GM18498 (cell line): Measurements from ENCODE around the gene PREX1.
A peak's percentile ranks its signal among the peaks of the same experiment; 100 is the strongest.
"Not testable (repeated sequence)": the region's sequence is repeated elsewhere in the genome, so short reads cannot be mapped to it uniquely, and the experiment has no call there.

Experiments
- ATAC-seq: cut with Tn5 transposase; IDR thresholded peaks from one replicate; pipeline ENCODE4 v1.9.1; 2021; ENCODE audit warnings: mild to moderate bottlenecking, moderate library complexity; ENCODE audit not compliant: unreplicated experiment

PREX1 gene

DNA sequence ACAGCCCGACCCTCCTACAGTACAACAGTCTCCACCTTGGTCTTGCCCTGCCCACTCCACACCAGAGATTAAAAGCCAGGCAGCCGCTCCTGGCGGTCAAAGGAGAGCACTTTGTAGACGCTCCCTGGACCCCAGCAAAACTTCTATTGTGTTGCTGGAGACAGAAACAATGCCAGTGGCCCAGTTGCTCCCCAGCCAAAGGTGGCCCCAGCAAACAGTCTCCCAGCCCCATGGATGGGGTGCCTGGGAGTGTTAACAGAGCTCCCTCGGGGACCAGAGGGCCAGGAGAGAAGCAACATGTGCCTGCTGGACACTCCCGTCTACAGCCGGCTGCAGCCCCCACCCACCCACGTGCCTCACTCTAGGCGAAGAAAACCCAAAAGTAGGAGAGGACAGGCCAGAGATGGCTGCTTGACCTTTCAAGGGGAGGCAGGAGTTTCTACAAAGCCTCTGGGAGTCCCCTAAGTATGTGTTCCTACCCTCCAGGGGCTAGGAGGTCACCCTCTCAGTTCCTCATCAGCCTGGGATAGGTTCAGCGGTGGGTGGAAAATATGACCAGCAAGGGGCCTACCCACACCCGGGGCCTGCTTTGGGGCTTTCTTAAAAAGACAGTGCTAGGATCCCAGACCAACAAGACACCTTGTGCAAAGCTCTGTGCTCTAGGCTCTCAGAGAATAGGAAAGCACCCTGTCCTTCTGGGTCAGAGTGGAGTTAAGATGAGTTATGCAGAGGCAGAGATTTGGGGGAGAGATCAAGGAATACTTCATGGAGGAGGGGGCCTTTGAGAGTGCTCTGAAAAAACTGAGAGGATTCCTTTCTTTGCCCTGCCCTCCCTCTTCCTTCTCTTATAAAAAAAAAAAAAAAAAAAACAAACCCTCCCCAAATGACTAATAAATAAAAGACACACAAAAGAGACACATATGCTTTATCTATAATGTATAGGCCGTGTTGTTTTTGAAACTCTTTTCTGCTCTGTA lies 19.0 kb upstream of the PREX1 start:
- peak; percentile 90 for ATAC-seq

DNA sequence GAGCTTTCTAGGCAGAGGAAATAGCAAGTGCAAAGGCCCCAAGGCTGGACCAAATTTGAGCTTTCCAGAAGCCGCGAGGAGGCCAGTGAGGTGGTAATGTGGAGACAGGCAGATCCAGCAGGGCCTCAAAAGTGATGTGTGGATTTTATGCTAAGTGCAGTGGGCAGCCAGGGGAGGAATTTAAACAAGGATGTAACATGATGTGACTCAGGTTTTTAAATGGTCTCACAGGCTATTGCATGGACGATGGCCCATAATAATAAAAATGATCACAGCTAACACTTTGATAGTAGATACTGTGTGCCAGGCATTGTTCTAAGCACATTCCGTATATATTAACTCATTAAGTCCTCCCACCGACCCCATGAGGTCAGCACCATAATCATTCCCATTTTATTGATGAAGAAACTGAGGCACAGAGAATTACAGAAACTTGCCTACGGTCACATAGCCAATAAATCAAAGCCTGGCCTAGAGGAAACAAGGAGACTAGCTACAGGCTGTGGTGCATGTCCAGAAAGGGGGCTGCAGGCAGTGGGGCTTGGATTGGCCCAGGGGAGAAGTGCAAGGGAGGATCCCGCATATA lies 18.0 kb upstream of the PREX1 start:
- no peak for ATAC-seq

DNA sequence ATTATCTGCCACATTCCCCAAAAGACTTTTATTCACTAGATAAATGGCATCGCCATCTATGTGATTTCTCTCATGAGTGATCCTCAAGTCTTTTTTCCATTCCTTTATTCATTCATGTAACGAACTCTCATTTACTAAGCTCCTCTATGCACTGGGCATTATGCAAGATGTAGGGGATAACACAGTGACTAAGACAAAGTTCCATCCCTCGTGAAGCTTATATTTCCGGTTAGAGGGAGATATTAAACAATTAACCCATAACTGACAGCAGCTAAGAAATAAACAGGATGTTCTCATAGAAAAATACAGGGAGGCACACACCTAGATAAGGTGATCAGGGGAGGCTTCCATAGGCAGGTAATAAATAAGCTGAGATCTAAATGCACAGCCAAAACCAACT lies 17.2 kb upstream of the PREX1 start:
- no peak for ATAC-seq

DNA sequence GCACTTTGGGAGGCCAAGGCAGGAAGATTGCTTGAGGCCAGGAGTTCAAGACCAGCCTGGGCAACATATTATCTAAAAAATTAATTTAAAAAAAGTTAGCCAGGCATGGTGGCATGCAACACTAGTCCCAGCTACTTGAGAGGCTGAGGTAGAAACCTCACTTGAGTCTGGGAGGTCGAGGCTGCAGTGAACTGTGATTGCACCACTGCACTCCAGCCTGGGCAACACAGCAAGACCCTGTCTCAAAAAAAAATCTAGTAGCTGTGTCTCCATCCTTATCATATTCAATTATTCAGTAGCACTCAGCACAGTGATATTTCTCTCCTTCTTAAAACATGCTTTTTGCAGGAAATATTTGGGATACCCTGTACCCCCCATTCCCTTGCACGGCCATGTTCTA lies 16.1 kb upstream of the PREX1 start:
- not testable (repeated sequence) for ATAC-seq

DNA sequence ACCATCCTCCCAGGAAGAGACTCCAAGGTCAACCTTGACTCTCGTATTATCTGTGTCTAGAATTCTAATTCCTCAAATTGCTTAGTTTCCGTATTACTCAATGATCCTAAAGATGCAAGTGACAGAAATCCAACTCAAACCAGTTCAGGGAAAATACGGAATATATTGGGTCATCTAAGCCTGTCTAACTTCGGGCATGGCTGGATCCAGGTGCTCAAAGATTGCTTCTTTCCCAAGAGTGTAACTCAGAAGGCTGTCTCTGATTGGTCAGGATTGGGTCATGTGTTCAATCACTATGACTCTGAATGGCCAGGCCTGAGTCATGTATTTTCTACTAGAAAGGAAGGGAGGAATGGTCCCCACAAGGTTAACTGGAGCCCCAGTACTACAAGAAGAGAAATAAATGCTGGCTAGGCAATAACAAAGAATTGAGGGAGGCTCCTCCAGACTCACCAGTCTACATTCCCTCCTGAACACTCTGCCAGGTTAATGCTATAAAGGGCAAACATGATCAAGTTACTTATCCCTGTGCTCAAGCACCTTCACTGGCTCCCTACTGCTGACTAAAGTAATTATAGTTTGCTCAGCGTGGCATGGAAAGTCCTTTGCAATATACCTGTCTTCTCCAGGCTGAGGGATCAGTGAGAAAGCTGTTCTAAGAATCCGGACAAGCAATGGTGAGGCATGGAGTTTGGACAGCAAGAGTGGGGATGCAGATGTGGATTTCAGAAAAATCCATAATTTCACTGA lies 15.4 kb upstream of the PREX1 start:
- ATAC-seq, result no peak

DNA sequence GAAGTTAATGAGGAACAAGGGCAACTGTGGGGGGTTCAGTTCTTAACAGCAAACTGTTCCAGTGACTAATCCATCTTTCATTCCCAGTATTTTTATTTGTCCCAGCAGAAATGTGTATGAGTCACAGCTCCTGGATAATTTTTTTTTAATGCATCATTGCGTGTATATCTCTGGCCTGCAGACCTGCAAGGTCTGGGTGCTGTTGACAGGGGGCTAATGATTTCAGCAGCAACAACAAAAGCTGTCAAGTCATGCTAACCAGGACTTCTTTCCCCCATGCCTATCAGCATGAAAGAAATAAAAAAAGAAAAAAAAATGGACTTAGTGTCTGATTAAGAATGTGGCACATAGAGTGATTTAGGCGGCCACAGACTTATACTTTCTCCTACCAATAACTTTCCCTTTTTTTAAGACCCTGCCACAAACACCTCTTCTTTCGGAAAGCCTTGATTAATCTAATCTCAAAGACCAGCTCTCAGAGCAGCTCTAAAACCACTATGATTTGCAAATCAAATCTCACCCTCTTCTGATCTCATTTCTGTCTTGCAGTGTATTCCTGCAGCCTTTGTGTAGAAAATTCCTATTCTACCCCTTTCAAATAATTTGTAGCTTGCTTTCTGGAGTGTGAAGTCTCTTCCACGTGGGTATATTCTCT lies 14.2 kb upstream of the PREX1 start:
- no peak for ATAC-seq

DNA sequence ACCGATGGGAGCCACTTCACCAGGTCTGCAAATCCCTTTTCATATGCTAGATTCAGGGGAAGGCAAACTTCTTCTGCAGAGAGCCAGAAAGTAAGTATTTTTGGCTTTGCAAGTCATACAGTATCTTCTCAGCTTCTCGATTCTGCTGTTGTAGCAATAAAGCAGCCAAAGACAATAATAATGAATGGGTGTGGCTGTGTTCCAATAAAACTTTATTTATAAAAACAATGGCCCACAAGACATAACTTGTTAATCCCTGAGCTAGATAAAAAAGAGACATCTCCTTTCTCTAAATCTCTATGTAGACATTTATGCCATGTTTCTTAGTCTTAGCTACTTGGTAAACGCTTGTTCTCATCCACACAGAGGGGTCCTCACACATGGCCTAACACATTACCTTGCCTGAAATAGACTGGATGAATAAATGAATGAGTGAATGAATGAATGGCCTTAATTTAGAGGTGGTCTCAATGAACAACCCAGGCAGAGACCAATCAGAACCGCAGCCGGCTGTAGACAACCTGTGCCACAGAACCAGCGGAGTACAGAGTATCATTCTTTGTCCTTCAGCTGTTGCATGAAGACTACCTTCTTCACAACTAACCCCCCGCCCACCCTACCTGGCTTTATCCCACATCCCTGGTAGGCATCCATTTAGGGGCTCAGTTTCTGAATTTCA lies 13.5 kb upstream of the PREX1 start:
- ATAC-seq, result no peak

DNA sequence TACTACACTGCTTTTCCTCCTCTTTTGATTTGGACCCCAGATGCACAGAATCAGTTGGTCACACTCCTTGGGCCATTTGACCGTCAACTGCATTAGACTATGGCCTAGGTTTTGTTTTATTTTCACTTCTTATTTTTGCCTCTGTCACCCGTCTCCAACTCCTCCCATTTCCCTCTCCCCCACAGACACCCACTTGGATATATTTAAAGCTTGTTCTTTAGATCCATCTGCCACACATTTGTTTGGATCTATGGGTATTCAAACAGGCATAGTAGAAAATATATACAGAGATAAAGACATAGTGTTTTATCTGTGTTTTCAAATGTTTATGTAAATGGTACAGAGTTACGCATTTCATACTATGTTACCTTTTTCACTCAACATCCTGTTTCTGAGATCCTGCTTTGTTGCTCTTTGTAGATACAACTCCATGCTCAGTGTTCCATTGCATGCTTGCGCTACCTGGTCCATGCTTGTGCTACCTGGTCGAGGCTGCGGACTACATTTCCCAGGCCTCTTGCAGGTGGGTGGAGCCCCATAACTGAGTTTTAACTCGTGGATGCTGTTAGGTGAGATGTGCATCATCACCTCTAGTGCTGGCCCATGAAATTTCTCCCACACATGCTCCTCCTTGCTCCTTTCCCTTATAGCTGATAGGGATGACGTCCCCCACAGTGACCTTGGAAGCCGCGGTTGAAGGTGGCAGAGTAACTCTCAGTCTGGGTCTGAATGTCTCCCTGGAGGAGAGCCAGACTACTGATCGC lies 11.5 kb upstream of the PREX1 start:
- no peak for ATAC-seq

DNA sequence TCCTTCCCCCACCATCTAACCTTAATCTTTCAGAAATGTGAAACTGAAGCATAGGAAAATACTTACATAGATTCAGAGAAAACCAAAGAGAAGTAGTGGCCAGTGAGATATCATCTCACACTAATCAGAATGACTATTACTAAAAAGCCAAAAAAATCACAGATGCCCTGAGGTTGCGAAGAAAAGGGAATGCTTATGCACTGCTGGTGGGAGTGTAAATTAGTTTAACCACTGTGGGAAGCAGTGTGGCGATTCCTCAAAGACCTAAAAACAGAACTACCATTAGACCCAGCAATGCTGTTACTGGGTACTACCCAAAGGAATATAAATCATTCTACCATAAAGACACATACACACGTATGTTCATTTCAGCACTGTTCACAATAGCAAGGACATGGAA lies 9.2 kb upstream of the PREX1 start:
- ATAC-seq, result no peak

DNA sequence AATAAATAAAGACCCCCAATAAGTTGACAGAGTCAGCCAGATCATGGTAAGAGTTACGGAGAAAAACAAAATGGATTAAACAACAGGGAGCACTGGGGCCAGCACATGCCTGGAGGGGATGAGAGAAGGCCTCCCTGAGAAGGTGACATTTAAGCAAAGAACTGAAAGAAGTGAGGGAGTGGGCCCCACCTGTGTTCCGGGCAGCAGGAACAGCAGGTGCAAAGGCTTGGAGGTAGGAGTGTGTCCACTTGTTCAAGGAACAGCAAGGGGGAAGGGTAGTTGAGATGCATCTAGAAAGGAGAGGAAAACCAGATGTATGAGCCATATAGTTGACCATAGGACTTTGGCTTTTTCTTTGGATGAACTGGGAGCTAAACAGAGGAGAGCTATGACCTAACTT lies 7.6 kb upstream of the PREX1 start:
- no peak for ATAC-seq

DNA sequence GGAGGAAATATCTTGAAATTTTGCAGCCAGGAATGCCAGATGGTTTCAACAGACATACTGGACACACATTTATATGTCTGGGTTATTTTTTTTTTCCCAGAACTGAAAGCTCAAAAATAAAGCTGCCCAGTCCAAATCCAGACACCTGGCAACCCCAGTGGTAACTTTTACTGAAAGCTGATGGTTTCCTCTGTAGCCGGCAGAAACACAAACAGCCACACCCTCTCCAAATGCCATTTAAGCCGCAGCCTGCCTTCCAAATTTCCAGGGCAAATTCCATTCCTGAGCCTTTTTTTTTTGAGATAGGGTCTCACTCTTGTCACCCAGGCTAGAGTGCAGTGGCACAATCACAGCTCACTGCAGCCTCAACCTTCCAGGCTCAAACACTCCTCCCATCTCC lies 6.5 kb upstream of the PREX1 start:
- ATAC-seq, result no peak

DNA sequence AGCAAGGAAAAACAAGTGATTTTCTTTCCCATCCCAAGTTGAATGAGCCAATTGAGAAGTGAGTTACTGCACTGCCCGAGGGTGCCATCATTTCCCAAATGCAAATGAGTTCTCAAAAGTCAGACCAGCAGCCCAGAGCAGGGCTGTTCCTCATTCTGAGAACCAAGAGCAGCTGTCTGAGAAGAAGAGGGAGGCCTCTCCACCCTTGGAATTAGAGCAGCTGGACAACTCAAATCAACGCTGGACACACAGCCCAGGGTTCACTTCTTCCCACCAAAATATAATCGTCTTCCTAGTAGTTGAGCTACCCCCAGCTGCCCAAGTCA lies 4.6 kb upstream of the PREX1 start:
- no peak for ATAC-seq

DNA sequence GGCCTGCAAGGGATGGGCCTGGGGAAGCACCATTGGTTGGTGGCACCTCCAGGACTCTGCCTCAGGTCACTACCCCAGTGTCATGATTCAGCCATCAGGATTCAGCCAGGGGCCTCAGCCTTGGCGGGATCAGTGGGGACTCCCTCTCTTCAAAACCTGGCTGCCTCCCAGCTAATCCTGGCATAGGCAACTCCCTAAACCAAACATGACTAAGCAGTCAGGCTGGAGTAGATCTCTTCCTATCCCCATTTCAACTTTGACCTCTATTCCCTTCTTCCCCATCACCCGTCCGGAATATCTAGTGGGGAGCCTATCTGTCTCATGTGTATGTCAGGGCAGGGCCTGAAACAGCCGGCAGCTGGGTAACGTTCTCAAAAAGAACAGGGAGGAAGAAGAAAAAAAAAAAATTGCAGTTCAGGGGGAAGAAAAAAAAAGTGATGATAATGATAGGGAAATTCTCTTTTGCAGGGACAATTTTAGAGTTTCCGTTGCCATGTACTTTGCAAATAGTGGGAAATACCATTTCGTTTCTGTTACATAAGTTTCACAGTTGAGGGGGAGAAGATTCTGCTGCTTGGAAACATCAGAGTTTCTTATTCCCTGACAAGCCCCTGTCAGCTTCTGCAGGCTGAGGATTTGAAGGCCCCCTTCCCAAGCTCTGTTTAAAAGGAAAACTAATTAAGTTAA lies 4.1 kb upstream of the PREX1 start:
- ATAC-seq, result no peak

DNA sequence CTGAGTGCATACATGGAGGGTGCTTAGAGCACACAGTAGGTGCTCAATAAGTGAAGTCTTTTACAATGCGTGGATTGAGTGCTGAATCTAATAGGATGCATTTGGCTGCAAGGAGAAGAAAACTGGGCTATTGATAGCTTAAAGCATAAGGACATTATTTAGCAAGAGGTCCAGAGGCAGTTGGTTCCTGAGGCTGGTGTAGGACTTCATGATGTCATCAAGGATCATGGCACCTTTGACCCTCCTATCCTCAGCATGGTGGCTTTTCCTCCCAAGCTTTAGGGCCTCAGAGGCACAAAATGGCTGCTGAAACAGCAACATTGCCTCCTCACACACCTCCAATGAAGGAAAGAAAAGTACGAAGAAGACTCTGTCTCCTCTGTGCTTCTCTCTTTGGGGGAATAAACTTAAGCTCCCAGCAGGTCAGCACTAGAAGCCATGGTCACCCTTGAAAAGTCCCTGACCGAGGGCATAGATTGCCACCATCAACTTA lies 3.1 kb upstream of the PREX1 start:
- no peak for ATAC-seq

DNA sequence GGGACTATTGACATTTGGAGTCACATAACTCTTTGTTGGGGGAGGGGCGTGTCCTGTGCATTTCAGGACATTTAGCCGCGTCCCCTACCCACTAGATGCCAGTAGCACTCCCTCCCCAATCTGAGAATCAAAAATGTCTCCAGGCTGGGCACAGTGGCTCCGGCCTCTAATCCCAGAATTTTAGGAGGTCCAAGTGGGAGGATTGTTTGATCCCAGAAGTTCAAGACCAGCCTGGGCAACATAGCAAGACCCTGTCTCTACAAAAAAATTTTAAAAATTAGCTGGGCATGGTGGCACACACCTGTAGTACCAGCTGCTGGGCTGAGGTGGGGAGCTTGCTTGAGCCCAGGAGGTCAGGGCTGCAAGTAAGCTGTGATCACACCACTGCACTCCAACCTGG lies 2.1 kb upstream of the PREX1 start:
- no peak for ATAC-seq

DNA sequence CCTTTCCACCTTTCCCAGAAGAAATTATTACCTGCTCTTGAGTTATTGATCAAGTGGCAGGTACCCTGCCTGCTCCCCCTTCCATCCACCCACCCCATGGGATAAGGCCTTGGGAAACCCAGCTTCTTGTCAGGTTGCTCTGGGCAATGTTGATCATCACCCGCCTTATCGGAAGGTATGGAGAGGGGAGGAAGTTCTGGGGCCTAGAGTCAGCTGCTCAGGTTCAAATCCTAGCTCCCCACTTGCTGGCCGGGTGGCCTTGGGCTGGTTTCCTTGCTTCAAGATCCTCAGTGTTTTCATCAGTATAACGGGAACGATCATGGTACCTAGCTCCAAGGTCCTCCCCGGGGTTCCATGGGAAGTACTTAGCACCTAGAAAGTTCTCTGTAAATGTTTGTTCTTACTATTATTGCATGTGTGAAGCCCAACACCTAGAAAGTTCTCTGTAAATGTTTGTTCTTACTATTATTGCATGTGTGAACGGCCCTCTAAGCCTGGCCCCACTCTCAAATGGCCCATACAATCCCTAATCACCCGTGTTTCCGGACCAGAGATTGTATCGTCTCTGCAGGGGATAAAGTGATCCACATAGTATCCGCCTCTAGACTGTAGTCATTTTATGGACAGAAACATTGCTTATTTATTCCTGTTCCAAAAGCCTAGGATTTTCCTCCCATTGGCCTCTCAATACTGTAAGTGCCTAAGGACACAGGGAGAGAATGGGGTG lies 1.1 kb upstream of the PREX1 start:
- no peak for ATAC-seq

DNA sequence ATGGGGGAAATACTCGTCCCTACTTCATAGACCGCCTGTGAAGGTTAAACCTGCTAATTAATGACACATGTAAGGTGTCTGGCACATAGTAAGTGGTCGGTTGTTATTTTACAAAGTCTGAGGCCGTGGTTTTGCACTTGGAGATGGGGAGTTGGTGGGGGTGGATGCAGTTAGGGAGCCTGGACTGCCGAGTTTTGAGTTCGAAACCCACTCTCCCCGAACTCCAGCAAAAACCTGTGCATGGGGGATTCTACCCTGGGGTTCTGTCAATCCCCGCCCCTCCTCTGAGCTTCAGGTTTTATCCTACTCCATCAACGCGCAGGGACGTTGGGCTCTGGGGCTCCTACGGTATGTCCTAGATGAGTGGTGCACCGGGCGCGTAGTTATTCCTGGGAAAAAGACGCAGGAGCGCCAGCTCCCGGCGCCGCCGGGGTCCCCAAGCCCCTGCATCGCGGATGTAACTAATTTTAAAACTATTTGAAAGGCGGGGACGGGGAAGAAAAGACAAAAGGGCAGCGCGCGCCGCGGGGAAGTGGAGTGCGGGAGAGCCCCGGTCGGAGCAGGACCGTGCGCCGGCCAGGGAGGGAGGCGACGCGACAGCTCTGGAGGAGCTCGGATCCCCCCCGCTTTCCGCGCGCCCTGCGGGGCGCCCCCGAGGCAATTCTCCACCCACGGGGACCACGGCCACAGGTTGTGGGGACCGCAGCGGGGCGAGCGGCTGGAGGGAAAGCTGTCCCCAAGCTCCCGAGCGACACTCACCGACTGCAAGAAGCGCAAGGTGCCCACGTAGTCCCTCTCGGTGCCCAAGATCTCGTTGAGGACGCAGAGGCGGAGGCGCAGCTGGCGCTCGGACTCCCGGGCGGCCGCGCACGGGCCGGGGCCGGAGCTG lies 672 bp downstream of the PREX1 start:
- peak; percentile 13 for ATAC-seq

DNA sequence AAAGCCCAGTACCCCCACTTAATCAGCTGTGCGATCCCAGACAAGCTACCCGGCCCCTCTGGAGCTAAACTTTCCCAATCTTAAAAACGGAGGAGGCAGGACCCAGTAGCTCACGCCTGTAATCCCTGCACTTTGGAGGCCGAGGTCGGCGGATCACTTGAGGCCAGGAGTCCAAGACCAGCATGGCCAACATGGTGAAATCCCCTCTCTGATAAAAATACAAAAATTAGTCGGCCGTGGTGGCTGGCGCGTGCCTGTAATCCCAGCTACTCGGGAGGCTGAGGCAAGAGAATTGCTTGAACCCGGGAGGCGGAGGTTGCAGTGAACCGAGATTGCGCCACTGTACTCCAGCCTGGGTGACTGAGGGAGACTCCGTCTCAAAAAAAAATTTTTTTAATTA lies 1.3 kb downstream of the PREX1 start:
- ATAC-seq, result not testable (repeated sequence)
